Stimulated activated CD4-positive, alpha-beta T cell treated with anti-CD3 and anti-CD28 coated beads, Interleukin-15, amount 100 ng/mL, for 1 hour (primary cell): ENCODE data around the gene SRPRB.

Experiments
- DNase-seq, 2 donors: peaks; one replicate each; pipeline ENCODE4 v3.0.0-alpha.2; 2020; ENCODE audit warnings: low read depth in 1 of 2, low spot score in 1 of 2

The SRPRB gene, protein sequence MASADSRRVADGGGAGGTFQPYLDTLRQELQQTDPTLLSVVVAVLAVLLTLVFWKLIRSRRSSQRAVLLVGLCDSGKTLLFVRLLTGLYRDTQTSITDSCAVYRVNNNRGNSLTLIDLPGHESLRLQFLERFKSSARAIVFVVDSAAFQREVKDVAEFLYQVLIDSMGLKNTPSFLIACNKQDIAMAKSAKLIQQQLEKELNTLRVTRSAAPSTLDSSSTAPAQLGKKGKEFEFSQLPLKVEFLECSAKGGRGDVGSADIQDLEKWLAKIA

DNA sequence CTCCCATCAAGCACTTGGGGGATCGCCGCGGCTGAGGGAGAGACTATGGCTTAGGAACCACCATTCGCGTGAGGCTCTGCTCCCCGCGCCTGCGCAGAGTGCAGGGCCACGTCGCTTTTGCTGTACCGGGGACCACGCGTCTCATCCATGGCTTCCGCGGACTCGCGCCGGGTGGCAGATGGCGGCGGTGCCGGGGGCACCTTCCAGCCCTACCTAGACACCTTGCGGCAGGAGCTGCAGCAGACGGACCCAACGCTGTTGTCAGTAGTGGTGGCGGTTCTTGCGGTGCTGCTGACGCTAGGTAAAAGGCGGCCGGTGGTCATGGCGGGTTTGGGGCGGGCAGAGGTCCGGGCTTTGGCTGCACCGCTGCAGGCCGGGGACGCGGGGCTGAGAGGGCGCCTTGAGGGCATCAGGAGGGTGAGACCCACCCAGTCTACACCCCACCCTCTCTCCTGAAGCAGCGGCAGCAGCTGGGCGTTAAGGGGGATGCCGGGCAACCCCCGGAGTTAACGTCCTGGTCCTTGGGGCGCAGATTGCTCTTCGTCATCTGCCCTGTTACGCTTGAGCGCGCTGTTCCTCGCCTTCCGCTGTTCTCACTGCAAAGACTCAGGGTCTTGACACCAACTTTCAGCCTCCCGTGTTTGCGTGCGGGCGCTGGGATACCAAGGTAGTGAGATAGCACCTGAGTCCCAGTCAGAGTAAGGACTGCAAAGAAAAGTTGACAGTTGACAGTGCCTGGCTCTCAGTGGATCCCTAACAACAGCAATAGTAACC lies at the start of gene SRPRB:
Gene SRPRB, plus strand, starts transcription at position 114 of the 774 bp plus-strand sequence. Its CDS starts 34 bp downstream, at position 148.
- peak; percentile 90 to 91 for DNase-seq

DNA sequence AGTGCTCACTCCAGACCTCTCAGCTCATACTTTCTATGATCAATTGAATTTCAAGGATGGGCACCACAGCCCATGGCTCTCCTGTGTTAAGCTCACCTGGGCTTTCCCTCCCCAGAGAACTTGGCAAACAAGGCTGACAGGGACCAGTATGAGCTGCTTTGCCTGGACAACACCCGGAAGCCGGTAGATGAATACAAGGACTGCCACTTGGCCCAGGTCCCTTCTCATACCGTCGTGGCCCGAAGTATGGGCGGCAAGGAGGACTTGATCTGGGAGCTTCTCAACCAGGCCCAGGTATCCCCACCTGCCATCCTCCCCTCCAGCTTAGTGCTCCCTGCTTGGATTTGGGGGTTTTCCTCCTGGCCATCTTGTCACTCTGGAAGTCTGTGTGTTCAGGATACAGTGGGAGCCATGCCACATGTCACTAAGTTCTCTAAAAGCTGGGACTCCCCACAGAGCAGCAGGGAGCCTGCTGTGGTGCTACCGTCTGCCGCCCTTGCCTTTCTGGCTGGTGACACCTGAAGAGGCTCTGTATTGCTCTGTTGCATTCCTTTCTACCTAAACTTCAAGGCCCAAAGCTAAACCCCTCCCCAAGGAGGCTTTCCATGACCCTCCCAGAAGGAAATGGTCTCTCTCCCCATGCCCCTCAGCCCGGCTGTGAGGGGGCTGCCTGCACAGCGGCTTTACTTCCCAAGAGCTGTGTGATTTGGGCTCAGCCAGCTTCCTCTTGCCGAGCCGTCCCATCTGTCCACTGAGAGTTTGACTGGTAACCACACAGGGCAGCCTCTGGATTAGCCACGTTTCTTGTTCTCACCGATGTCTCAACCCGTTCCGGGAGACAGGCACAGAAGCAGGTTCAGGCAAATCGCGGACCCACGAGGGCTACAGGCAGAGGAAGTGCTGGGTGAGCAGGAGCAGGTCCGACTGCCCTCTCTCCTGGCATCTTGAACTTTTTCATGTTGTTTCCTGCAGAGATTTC lies 48.6 kb upstream of the SRPRB start:
- DNase-seq = no peak

DNA sequence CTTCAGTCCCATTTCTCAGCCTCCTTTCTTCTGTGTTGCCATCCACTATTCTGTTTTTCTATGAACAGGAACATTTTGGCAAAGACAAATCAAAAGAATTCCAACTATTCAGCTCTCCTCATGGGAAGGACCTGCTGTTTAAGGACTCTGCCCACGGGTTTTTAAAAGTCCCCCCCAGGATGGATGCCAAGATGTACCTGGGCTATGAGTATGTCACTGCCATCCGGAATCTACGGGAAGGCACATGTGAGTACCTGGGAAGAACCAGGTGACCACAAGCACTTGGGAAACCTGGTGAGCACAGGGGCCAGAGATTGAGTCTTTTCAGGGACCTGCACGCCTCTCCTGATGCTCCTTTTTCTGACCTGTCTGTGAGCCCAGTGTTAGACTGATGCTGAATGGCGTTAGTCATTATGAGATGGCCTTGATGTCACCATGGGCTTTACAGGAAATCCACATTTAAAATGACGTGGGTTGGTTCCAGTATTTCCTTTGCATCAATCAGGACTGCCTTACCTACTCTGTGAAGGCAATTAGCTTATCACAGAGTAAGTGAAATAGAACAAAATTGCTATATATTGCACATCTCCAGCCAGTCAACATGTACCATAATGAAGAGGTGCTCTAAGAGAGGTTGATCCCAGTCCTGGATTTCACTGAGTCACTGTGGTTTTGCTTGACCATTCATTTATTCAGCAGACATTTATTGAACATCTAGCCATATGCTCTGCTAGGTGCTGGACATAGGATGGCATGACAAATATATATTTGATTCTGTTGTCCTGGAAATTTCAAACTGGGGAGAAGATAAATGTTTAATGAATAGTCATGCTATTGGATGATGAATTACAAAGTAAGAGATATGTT lies 47.7 kb upstream of the SRPRB start:
- DNase-seq = no peak

DNA sequence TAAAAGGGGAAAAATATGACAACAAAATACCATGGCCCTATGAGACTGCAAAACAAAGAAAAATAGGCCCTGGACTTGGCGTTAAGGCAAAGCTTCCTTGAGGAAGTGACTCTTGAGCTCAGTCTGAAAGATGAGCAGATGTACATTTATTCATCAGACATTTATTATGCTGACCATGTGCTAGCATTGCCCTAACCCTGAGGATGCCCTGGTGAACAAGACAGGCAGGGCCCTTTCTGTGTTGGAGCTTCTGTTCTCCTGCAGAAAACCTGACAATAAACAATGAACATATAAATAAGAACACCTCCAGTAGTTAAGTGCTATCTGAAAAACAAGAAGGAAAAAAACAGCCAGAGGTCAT lies 47.1 kb upstream of the SRPRB start:
- no peak for DNase-seq

DNA sequence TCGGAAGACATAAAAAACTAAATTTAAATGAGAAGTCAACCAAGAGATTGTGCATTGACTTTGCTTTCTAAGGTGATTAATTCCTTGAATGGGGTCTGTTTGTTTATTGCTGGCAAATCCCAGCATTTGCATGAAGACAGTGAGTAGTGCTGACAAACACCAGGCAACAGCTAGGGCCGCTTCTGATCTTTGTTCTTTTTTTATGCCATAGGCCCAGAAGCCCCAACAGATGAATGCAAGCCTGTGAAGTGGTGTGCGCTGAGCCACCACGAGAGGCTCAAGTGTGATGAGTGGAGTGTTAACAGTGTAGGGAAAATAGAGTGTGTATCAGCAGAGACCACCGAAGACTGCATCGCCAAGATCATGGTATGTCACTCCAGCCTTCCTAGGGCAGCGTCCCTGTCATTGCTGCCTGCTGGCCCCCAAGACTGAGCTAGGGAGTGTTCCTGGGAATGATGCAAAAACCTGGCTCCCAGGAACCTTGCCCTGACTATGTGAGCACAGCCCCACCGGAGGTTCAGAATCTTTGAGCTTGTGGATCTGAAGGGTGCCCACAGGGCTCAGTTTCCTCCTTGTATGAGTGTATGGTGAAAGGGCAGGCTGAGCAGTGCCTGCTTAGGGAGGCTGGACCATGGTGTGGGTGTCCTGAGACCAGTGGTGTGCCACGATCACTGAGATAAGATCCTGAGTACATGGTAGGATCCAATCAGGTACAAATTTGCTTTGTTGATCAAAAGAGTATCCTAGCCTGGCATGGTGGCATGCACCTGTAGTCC lies 46.5 kb upstream of the SRPRB start:
- DNase-seq = no peak

DNA sequence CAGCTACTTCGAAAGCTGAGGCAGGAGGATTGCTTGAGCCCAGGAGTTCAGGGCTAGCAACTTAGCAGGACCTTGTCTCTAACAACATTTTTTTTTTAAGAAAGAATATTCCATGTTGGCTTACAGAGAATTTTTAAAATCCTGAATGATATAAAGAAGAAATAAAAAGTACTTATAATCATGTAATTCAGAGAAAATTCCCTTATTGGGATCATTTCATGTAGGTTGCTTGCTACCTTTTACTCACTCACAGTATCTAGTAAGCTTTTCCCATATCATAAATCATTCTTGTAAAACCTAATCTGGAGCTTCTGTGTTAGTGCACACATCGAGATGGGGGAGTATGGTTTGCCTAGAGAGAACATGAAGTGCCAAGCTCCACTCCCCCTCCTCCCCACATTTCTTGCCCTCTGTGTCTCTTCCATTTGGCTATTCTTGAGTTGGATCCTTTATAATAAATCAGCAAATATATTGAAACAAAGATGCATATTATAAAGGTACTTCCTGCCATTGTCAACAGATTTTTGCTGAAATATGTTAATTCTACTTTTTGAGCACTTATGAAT lies 45.8 kb upstream of the SRPRB start:
- DNase-seq = no peak

DNA sequence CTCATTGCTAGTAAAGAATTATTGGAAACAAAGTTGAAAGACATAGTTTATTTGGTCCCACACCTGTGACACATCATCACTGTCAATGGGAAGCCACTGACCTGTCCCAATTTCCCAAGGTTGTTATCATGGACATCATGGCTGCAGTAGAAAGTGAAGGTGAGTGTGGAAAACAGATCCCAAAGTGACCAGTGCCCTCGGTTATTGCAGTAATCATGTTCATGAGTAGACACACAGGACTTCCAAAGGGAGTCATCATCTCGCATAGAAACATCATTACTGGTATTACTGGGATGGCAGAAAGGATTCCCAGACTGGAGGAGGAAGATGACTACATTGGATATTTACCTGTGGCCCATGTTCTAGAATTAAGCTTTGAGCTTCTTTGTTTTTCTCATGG lies 44.7 kb upstream of the SRPRB start:
- DNase-seq = no peak

DNA sequence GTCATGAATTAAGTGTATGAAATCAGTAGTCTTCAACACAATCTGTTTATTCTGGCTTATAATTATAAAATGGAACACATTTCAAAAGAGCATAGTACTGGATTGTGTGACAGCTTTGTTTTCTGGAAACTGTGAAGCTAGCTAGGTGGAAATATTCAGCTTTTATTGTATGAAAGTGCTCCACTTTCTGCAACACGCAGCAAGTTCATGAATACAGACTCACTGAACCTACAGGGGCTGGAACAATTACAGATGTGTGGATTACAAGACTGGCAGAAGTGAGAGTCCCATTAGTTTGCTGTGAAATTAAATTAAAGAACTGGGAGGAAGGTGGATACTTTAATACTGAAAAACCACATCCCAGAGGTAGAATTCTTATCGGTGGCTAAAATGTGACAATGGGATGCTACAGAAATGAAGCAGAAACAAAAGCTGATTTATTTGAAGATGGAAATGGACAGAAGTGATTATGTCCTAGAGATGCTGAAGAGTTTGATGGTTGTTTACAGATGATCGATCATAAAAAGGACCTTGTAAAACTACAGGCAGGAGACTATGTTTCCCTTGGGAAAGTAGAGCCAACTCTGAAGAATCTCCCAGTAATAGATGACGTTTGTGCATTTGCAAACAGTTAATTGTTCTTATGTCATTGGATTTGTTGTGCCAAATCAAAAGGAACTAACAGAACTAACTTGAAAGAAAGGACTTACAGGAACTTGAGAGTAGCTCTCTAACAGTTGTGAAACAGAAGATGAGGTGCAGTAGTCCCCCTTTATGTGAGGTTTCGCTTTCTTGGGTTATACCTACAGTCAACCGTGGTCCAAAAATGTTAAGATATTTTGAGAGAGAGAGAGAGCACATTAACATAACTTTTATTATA lies 43.8 kb upstream of the SRPRB start:
- DNase-seq = no peak

DNA sequence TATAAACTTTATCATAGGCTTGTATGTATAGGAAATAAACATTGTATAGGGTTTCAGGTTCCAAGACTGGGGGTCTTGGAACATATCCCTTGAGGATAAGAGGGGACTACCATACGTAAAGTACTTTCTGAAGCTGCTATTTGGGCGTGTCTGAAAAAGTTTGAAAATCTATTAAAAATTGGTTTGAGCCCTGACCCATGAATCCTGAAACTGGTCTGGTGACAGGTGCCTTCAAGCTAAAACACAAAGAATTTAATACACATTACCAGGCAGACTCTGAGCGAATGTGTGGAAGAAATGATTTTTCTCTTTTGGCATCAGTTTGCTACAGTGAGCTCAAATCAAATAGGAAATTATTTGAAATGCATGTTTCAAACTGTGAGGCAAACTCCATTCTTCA lies 43.1 kb upstream of the SRPRB start:
- no peak for DNase-seq

DNA sequence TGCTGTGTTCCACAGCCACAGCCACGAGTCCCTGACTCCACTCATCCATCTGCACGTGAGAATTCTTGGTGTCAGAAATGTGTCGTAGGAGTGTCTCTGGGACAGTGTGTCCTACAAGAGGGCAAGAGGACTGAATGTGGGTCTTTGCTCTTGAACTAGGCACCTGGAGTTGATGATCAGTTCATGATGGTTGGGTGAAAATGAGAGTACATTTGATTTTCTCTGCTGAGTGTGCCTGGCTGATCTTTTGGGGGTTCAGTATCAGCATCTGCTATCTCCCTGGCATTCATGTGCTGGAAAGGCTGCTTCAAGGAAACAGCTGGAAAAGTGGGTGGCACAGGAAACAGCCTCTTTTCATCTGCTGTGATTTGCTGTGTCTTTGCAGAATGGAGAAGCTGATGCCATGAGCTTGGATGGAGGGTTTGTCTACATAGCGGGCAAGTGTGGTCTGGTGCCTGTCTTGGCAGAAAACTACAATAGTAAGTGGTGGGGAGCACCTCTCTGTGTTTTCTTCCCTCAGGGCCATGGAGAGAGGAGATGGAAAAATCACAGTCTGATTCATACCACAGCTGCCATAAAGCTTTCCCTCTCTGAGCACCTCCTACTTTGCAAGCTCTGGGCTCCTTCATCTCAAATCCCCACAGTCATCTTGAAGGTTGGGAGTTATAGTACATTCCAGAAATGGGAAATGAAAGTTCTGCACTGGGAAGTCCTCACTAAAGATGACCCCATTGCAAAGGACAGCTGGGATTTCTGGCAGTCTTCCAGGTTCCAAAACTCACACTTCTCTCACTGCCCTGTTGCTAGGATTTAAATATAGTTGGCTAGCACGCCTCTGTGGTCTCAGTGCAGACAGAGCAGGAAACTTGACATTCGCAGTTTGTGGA lies 41.6 kb upstream of the SRPRB start:
- no peak for DNase-seq

DNA sequence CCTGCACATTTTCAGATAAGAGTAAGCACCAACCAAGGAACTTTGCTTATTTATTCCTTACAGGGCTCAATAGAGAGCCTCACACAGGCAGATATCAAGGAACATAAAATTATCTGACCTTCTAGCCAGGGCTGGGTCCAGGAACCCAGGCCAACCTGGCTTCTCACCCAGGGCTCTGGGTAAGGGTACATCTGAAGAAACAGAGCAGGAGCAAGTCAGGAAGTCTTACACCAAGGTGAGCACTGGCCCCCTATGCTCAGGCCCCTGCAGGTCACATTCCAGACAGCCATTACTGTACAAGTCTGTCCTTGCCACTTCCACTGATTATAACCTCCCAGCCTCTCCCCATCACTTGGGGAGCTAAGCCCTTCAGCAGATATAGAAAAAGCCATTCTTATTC lies 40.4 kb upstream of the SRPRB start:
- no peak for DNase-seq

DNA sequence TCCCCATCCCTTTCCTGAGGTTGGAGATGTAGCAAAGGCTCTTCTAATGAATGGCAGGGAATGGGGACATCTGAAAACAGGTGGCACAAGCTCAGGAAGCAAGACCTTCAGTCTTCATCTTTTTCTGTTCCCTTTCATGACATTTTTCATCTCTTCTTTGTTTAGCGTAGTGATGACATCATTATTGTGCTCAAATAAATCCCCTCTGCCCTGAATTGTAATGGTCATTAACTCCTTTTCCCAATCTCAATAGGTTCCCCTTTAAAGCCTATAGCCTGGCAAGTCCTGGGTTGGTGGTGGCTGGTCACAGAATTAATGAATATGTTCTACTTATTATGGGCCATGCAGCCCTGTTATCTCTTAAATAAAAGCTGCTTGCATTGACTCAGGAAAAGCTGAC lies 38.0 kb upstream of the SRPRB start:
- DNase-seq = no peak

DNA sequence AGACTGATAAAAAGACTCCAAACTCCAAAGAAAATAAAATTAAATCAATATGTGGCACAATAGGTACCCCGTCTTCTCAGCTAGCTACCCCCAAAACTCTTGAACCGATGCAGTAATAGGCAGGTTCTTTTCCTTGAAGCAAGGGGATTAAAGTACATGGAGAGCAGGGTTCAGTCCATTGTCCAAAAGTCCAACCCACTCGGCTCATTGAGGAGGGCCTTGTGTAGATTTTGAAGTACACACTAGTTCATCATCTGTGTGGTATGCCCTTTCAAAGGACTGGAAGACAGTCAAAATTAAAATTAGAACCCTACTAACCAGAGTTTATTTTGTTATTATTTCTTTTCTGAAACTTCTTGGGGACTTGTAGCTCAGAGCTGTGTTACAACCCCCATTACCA lies 36.1 kb upstream of the SRPRB start:
- DNase-seq = no peak

DNA sequence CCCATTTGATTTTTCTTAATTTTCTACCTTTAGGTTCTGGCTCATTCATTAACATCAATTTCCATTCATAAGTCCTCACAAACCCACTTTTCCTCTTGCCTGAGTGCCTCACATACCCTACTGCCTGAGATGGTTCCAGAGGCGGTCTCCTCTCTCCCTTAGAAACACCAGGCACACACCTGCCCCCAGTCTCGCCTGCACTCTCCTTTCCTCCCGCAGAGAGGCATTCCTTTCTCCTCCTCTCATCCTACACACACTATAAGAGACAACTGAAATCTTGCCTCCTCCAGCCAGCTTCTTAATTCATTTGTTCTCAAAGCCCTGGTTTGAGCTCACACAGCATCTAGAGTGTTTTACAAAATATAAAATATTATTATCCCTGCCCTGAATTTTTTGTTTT lies 31.9 kb upstream of the SRPRB start:
- DNase-seq = no peak

DNA sequence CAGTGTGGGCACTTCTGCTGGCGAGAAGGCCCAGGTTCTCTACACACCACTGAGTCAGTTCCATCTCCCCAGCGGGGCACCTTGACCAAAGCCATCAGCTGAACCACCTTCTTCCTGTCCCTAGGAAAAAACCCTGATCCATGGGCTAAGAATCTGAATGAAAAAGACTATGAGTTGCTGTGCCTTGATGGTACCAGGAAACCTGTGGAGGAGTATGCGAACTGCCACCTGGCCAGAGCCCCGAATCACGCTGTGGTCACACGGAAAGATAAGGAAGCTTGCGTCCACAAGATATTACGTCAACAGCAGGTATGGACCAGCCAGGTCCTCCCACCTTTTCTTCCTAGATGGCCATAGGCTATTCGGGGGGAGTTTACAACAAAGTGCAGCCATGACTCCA lies 30.3 kb upstream of the SRPRB start:
- DNase-seq = no peak

DNA sequence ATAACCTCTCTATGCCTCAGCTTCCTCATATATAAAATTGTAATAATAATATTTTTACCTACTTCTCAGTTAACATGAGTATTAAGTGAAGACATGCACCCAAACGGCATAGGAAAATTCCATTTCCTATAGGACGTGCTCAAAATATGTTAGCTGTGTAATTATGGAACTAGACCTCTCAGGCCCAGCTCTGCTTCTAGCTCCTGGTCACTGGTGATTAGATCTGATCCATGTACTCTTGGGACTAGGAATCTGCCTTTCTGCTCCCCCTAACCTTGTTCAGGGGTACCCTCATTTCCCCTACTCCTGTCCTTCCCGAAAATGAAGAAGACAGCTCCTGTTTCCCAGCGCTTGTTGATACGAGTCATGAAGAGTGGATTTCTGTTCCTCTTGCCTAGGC lies 29.8 kb upstream of the SRPRB start:
- DNase-seq = no peak

DNA sequence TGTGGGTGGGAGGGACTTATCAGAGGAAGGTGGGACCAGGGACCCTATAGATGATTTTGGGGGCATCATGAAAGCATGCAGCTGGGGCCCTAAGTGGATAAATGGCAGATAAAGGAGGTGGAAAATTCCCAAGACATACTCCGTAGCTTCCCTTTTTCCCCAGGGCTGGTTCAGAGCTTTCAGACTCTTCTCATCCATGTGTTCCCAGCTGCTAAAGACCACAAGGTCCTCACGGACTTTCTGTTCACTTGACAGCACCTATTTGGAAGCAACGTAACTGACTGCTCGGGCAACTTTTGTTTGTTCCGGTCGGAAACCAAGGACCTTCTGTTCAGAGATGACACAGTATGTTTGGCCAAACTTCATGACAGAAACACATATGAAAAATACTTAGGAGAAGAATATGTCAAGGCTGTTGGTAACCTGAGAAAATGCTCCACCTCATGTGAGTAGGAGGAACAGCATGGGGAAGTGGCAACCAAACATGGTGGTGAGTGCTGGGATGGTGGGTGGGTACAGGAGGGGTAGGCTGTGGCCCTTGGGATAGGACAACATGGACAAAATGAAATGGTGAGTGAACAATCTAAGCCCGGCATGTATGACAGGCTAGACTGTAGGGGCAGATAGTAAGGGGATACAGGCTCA lies 28.7 kb upstream of the SRPRB start:
- no peak for DNase-seq
